HEK293T (cell line): ENCODE results near the gene TXK.

Experiments used
- ARNT ChIP-seq: fragments of 450-650 bp; IDR thresholded peaks from 2 replicates; pipeline ENCODE4 v1.6.1; 2017; ENCODE audit warnings: mild to moderate bottlenecking
- BHLHE40 ChIP-seq: fragments of 450-650 bp; IDR thresholded peaks from 2 replicates; pipeline ENCODE4 v1.6.1; 2016; ENCODE audit warnings: mild to moderate bottlenecking, moderate library complexity, borderline replicate concordance
- CTBP1 ChIP-seq: fragments of 450-650 bp; IDR thresholded peaks from 2 replicates; pipeline ENCODE4 v1.6.1; 2016; ENCODE audit warnings: borderline replicate concordance
- ELF4 ChIP-seq: fragments of 450-650 bp; IDR thresholded peaks from 2 replicates; pipeline ENCODE4 v1.6.1; 2017; ENCODE audit warnings: antibody characterized with exemption
- FOXA1 ChIP-seq: fragments of 450-650 bp; IDR thresholded peaks from 2 replicates; pipeline ENCODE4 v1.6.1; 2016; ENCODE audit warnings: mild to moderate bottlenecking
- FOXK2 ChIP-seq: fragments of 450-650 bp; IDR thresholded peaks from 2 replicates; pipeline ENCODE4 v1.6.1; 2016; ENCODE audit warnings: mild to moderate bottlenecking
- FOXM1 ChIP-seq: fragments of 450-650 bp; IDR thresholded peaks from 2 replicates; pipeline ENCODE4 v1.6.1; 2017; ENCODE audit warnings: mild to moderate bottlenecking, borderline replicate concordance
- HDGF ChIP-seq: fragments of 450-650 bp; IDR thresholded peaks from 2 replicates; pipeline ENCODE4 v1.6.1; 2017; ENCODE audit warnings: antibody characterized with exemption, borderline replicate concordance
- NFRKB ChIP-seq: fragments of 450-650 bp; IDR thresholded peaks from 2 replicates; pipeline ENCODE4 v1.6.1; 2016; ENCODE audit warnings: mild to moderate bottlenecking, moderate library complexity
- SP1 ChIP-seq: fragments of 450-650 bp; IDR thresholded peaks from 2 replicates; pipeline ENCODE4 v1.6.1; 2017
- SUZ12 ChIP-seq: fragments of 450-650 bp; IDR thresholded peaks from 2 replicates; pipeline ENCODE4 v1.6.1; 2016; ENCODE audit warnings: mild to moderate bottlenecking
- TARDBP ChIP-seq: fragments of 450-650 bp; IDR thresholded peaks from 2 replicates; pipeline ENCODE4 v1.6.1; 2016
- ZNF384 ChIP-seq: fragments of 450-650 bp; IDR thresholded peaks from 2 replicates; pipeline ENCODE4 v1.6.1; 2016
- TF ChIP-seq, protein P1 (sequence below): fragments of 450-650 bp; IDR thresholded peaks from 2 replicates; pipeline ENCODE4 v1.6.1; 2016

GRCh38 chr4:48017108-48017571 lies 116.9 kb downstream of the TXK start:
- TF ChIP-seq CTBP1 (no peak), SP1 (no peak), FOXM1 (no peak), BHLHE40 (no peak), FOXK2 (no peak), ZNF384 (no peak), FOXA1 (no peak), TARDBP (no peak), SUZ12 (no peak), ARNT (no peak), NFRKB (no peak), HDGF (no peak), ELF4 (no peak)
- TF ChIP-seq, protein P1, sequence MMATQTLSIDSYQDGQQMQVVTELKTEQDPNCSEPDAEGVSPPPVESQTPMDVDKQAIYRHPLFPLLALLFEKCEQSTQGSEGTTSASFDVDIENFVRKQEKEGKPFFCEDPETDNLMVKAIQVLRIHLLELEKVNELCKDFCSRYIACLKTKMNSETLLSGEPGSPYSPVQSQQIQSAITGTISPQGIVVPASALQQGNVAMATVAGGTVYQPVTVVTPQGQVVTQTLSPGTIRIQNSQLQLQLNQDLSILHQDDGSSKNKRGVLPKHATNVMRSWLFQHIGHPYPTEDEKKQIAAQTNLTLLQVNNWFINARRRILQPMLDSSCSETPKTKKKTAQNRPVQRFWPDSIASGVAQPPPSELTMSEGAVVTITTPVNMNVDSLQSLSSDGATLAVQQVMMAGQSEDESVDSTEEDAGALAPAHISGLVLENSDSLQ = no peak
